Endothelial cell of umbilical vein (primary cell): ENCODE data around the gene RPRD1A.

Experiments used
- EZH2 ChIP-seq: IDR thresholded peaks from 2 replicates; pipeline ENCODE4 v1.6.1; 2012; ENCODE audit warnings: borderline replicate concordance, low read depth, mild to moderate bottlenecking, moderate library complexity, low read length, inconsistent platforms; ENCODE audit not compliant: severe bottlenecking
- FOS ChIP-seq: IDR thresholded peaks from 2 replicates; pipeline ENCODE4 v1.6.1; 2011; ENCODE audit warnings: mild to moderate bottlenecking, low read length, moderate library complexity, borderline replicate concordance; ENCODE audit not compliant: insufficient read depth
- GATA2 ChIP-seq: IDR thresholded peaks from 2 replicates; pipeline ENCODE4 v1.7.0; 2011; ENCODE audit warnings: low read depth, mild to moderate bottlenecking, moderate library complexity, mixed read lengths, low read length; ENCODE audit not compliant: insufficient read length, insufficient read depth
- JUN ChIP-seq: IDR thresholded peaks from 2 replicates; pipeline ENCODE4 v1.6.1; 2011; ENCODE audit warnings: borderline replicate concordance, low read depth; ENCODE audit not compliant: insufficient read length, insufficient read depth
- MAX ChIP-seq: IDR thresholded peaks from 2 replicates; pipeline ENCODE4 v1.6.1; 2011; ENCODE audit not compliant: insufficient read depth, insufficient read length
- MYC ChIP-seq: IDR thresholded peaks from one replicate; pipeline ENCODE4 v1.6.1; 2011; ENCODE audit warnings: mild to moderate bottlenecking, low read depth, low read length
- POLR2A ChIP-seq: IDR thresholded peaks from 2 replicates; pipeline ENCODE4 v1.6.1; 2012; ENCODE audit warnings: low read depth, mild to moderate bottlenecking, control low read depth, low read length
- POLR2AphosphoS5 ChIP-seq: IDR thresholded peaks from 2 replicates; pipeline ENCODE4 v1.6.1; 2012; ENCODE audit warnings: low read depth, mild to moderate bottlenecking, control low read depth, low read length, moderate library complexity; ENCODE audit not compliant: insufficient read depth
- TF ChIP-seq, protein P1 (sequence below), 2 donors: IDR thresholded peaks; 1 replicate in 1 of 2; 2 replicates in 1 of 2; pipeline ENCODE4 v1.5.1; 2011; ENCODE audit warnings: low read length in 2 of 2, mild to moderate bottlenecking in 2 of 2, moderate library complexity in 2 of 2, control low read depth in 1 of 2, inconsistent platforms in 1 of 2, low read depth in 1 of 2; ENCODE audit not compliant: insufficient read depth in 1 of 2; ENCODE audit errors: extremely low read depth in 1 of 2

GRCh38 chr18:35973650-35974049, 93.7 kb downstream of the RPRD1A start:
- TF ChIP-seq, protein P1, sequence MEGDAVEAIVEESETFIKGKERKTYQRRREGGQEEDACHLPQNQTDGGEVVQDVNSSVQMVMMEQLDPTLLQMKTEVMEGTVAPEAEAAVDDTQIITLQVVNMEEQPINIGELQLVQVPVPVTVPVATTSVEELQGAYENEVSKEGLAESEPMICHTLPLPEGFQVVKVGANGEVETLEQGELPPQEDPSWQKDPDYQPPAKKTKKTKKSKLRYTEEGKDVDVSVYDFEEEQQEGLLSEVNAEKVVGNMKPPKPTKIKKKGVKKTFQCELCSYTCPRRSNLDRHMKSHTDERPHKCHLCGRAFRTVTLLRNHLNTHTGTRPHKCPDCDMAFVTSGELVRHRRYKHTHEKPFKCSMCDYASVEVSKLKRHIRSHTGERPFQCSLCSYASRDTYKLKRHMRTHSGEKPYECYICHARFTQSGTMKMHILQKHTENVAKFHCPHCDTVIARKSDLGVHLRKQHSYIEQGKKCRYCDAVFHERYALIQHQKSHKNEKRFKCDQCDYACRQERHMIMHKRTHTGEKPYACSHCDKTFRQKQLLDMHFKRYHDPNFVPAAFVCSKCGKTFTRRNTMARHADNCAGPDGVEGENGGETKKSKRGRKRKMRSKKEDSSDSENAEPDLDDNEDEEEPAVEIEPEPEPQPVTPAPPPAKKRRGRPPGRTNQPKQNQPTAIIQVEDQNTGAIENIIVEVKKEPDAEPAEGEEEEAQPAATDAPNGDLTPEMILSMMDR (IDR thresholded peaks at IDR 0.05; ENCODE audit: extremely low read depth in 1 of 2, insufficient read depth in 1 of 2, low read depth in 1 of 2, low read length in 2 of 2), result no peak
- TF ChIP-seq MYC (no peak), POLR2AphosphoS5 (no peak), EZH2 (no peak), POLR2A (no peak), JUN (no peak), MAX (no peak), GATA2 (no peak), FOS (no peak)
